ENCODE measurements around the gene ARPC5. TPM values are rescaled to one million over a fixed set of nuclear protein-coding genes. Genes with fewer than 3 reads are reported as not detected.

The ARPC5 gene
- total and polyA plus RNA-seq, 2 donors (not counting 1 experiment from before 2014, with no cell fraction given), result 28.3 to 103 TPM

DNA sequence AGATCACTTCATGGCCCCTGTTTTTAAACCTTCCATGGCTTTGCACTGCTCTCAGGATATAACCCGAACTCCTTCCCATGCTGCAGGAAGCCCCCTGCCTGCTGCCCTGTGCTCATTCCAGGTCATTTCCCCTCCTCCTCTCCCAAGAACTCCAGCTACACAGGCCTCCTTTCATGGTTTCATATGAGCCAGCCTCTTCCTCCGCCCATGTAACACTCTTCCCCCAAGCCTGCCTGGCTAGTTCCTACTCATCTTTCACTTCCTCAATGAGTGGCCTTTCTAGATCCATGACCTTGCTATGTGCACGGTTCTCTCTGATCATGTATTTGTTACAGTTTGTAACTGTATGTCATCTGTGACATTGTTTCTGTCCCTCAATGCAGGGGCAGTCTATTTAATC, 42.2 kb downstream of the ARPC5 start:
- H3K4me3 ChIP-seq (ENCODE audit: control extremely low read depth in 1 of 5, extremely low read depth in 1 of 5, insufficient read depth in 1 of 5, low read depth in 2 of 5, low read length in 4 of 5), result no peak overlapping the region
- WGBS (ENCODE audit: insufficient coverage), result 33% methylated on average over 2 of the region's 3 CpGs
- no peak for TF ChIP-seq EZH2 (IDR thresholded peaks at IDR 0.05; ENCODE audit: borderline replicate concordance, insufficient read depth, low read depth, low read length, poor library complexity, severe bottlenecking)
- TF ChIP-seq, protein P1, sequence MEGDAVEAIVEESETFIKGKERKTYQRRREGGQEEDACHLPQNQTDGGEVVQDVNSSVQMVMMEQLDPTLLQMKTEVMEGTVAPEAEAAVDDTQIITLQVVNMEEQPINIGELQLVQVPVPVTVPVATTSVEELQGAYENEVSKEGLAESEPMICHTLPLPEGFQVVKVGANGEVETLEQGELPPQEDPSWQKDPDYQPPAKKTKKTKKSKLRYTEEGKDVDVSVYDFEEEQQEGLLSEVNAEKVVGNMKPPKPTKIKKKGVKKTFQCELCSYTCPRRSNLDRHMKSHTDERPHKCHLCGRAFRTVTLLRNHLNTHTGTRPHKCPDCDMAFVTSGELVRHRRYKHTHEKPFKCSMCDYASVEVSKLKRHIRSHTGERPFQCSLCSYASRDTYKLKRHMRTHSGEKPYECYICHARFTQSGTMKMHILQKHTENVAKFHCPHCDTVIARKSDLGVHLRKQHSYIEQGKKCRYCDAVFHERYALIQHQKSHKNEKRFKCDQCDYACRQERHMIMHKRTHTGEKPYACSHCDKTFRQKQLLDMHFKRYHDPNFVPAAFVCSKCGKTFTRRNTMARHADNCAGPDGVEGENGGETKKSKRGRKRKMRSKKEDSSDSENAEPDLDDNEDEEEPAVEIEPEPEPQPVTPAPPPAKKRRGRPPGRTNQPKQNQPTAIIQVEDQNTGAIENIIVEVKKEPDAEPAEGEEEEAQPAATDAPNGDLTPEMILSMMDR (IDR thresholded peaks at IDR 0.05), result no peak
- H3K4me3 Mint-ChIP-seq, result peak overlapping the region; percentile 66
- intact Hi-C loops (cut with micrococcal nuclease), result loop anchor here (5.0 kb wide), 2 partner anchors 319 to 1724 kb away; partner anchors contain the start of gene IVNS1ABP
- H3K9me3 Mint-ChIP-seq (ENCODE audit: insufficient read depth), result peaks cover 2% of the 10 kb centered on the region
- H3K4me2 ChIP-seq (replicated peaks; ENCODE audit: low read depth, low read length, poor library complexity, severe bottlenecking), result peak overlapping the region; percentile 42
- no peaks in the 10 kb centered on the region for H3K79me2 ChIP-seq (ENCODE audit: control insufficient read depth, insufficient read depth, low read length)
- H3K36me3 ChIP-seq (replicated peaks in 1 of 2; ENCODE audit: control extremely low read depth in 1 of 2, control insufficient read depth in 1 of 2, extremely low read depth in 1 of 2, insufficient read depth in 2 of 2, low read length in 1 of 2), result no peaks in the 10 kb centered on the region
- H4K20me1 ChIP-seq (ENCODE audit: control insufficient read depth, insufficient read depth, low read length, poor library complexity, severe bottlenecking), result no peaks in the 10 kb centered on the region
- no peaks in the 10 kb centered on the region for H3K27me3 Mint-ChIP-seq
- ATAC-seq (ENCODE audit: low read depth), result peak; percentile 48
- H3K9ac ChIP-seq (ENCODE audit: low read length), result no peak overlapping the region
- H3K27ac ChIP-seq (ENCODE audit: low read length in 2 of 2), result peak overlapping the region; percentile 60 to 67
- peaks cover 59 to 62% of the 10 kb centered on the region in 2 donors for H3K4me1 ChIP-seq (ENCODE audit: control insufficient read depth in 2 of 2, insufficient read depth in 2 of 2, low read length in 2 of 2)
- H3K27me3 ChIP-seq (replicated peaks in 1 of 4; ENCODE audit: control extremely low read depth in 1 of 4, control insufficient read depth in 3 of 4, insufficient read depth in 4 of 4, low read length in 3 of 4), result no peaks in the 10 kb centered on the region
- POLR2A ChIA-PET, result interaction anchor here (1.2 kb wide), 1 partner anchor 14 kb away, joined by 4 read pairs; no protein-coding TSS in a partner anchor
- DNase-seq, result peak; percentile 75
- no peak overlapping the region for H2AFZ ChIP-seq (ENCODE audit: insufficient read depth, low read depth, low read length, poor library complexity, severe bottlenecking)
- no peaks in the 10 kb centered on the region for H3K9me3 ChIP-seq (ENCODE audit: control extremely low read depth in 1 of 3, control insufficient read depth in 2 of 3, insufficient read depth in 1 of 3, low read length in 2 of 3)
- peaks cover 59% of the 10 kb centered on the region for H3K4me1 Mint-ChIP-seq
- CTCF ChIA-PET, result interaction anchor here (1.0 to 1.2 kb wide), 4 partner anchors 13 to 40 kb away, joined by 3 to 4 read pairs (median 3); no protein-coding TSS in a partner anchor
- H3K27ac Mint-ChIP-seq, result peak overlapping the region; percentile 87

DNA sequence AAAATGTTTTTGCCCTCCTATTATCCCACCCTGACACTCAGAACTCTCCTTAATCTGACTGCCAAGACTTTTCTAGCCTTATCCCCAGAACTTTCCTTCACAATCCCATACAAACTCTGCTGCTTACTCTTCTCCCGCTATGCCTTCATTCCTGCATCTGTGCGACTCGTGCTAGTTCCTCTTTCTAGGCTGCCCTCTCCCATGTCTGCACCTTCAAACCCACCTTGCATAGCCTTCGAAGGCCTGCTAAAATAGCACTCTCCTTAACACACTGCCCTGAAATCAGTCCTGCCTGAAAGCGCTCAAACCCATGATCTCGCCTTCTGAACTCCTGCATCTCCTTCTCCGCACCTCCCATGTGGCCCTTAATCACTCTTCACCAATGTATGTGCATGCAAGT, 42.9 kb downstream of the ARPC5 start:
- Histone ChIP-seq H3K27me3 (replicated peaks in 1 of 4; ENCODE audit: control extremely low read depth in 1 of 4, control insufficient read depth in 3 of 4, insufficient read depth in 4 of 4, low read length in 3 of 4) (no peaks in the 10 kb centered on the region), H3K9ac (ENCODE audit: low read length) (no peak overlapping the region), H3K4me1 (ENCODE audit: control insufficient read depth in 2 of 2, insufficient read depth in 2 of 2, low read length in 2 of 2) (peaks cover 61 to 64% of the 10 kb centered on the region in 2 donors), H3K4me2 (replicated peaks; ENCODE audit: low read depth, low read length, poor library complexity, severe bottlenecking) (peak overlapping the region; percentile 42), H3K79me2 (ENCODE audit: control insufficient read depth, insufficient read depth, low read length) (peaks cover 4% of the 10 kb centered on the region), H3K4me3 (ENCODE audit: control extremely low read depth in 1 of 5, extremely low read depth in 1 of 5, insufficient read depth in 1 of 5, low read depth in 2 of 5, low read length in 4 of 5) (peak overlapping the region in 1 of 5 experiments; percentile 4), H3K27ac (ENCODE audit: low read length in 2 of 2) (peak overlapping the region; percentile 60 to 67), H2AFZ (ENCODE audit: insufficient read depth, low read depth, low read length, poor library complexity, severe bottlenecking) (no peak overlapping the region), H3K36me3 (replicated peaks in 1 of 2; ENCODE audit: control extremely low read depth in 1 of 2, control insufficient read depth in 1 of 2, extremely low read depth in 1 of 2, insufficient read depth in 2 of 2, low read length in 1 of 2) (no peaks in the 10 kb centered on the region), H3K9me3 (ENCODE audit: control extremely low read depth in 1 of 3, control insufficient read depth in 2 of 3, insufficient read depth in 1 of 3, low read length in 2 of 3) (no peaks in the 10 kb centered on the region), H4K20me1 (ENCODE audit: control insufficient read depth, insufficient read depth, low read length, poor library complexity, severe bottlenecking) (no peaks in the 10 kb centered on the region)
- peak overlapping the region; percentile 87 for H3K27ac Mint-ChIP-seq
- TF ChIP-seq, protein P1 (IDR thresholded peaks at IDR 0.05), result no peak
- no peak for TF ChIP-seq EZH2 (IDR thresholded peaks at IDR 0.05; ENCODE audit: borderline replicate concordance, insufficient read depth, low read depth, low read length, poor library complexity, severe bottlenecking)
- 48% methylated on average over 7 of the region's 7 CpGs for WGBS (ENCODE audit: insufficient coverage)
- H3K27me3 Mint-ChIP-seq, result no peaks in the 10 kb centered on the region
- peaks cover 2% of the 10 kb centered on the region for H3K9me3 Mint-ChIP-seq (ENCODE audit: insufficient read depth)
- peak; percentile 63 for DNase-seq
- CTCF ChIA-PET, result interaction anchor here (1.0 to 1.2 kb wide), 4 partner anchors 13 to 41 kb away, joined by 3 to 4 read pairs (median 3); no protein-coding TSS in a partner anchor
- no peak for ATAC-seq (ENCODE audit: low read depth)
- intact Hi-C loops (cut with micrococcal nuclease), result loop anchor here (5.0 kb wide), 2 partner anchors 320 to 1725 kb away; partner anchors contain the start of gene IVNS1ABP
- POLR2A ChIA-PET, result interaction anchor here (1.2 kb wide), 1 partner anchor 14 kb away, joined by 4 read pairs; no protein-coding TSS in a partner anchor
- peak overlapping the region; percentile 66 for H3K4me3 Mint-ChIP-seq
- H3K4me1 Mint-ChIP-seq, result peaks cover 60% of the 10 kb centered on the region
